Activated T-cell treated with anti-CD3 and anti-CD28 coated beads, Interleukin-2, amount 50 U/mL, for 24 hours (primary cell): ENCODE results near the gene SPPL2B.
A peak's percentile ranks its signal among the peaks of the same experiment; 100 is the strongest.

Experiments used
- DNase-seq: peaks from one replicate; pipeline ENCODE4 v3.0.0-alpha.2; 2020
- H3K27ac Mint-ChIP-seq: 2 replicates; pipeline ENCODE4 v1.8.0; 2020; ENCODE audit warnings: mild to moderate bottlenecking, mixed read lengths
- H3K27me3 Mint-ChIP-seq: 2 replicates; pipeline ENCODE4 v1.8.0; 2020; ENCODE audit warnings: mixed read lengths
- H3K36me3 Mint-ChIP-seq: 2 replicates; pipeline ENCODE4 v1.8.0; 2020; ENCODE audit warnings: low read depth, mixed read lengths
- H3K4me1 Mint-ChIP-seq: 2 replicates; pipeline ENCODE4 v1.8.0; 2020; ENCODE audit warnings: low read depth, mixed read lengths
- H3K4me3 Mint-ChIP-seq: 2 replicates; pipeline ENCODE4 v1.8.0; 2020; ENCODE audit warnings: mild to moderate bottlenecking, moderate library complexity, mixed read lengths
- H3K9me3 Mint-ChIP-seq: 2 replicates; pipeline ENCODE4 v1.8.0; 2020; ENCODE audit warnings: mixed read lengths

The SPPL2B gene

DNA sequence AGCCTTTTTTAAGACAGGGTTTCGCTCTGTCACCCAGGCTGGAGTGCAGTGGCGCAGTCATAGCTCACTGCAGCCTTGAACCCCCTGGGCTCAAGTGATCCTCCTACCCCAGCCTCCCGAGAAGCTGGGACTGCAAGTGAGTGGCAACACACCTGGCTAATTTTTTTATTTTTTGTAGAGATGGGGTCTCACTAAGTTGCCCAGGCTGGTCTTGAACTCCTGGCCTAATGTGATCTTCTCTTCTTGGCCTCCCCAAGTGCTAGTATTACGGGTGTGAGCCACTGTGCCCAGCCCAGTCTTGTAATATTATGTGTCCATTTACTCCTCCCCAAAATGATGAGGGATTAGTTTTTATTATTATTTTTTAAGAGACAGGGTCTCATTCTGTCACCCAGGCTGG is 17.4 kb upstream of the SPPL2B start:
- H3K9me3 Mint-ChIP-seq, result peaks cover 12% of the 10 kb centered on the region
- H3K4me3 Mint-ChIP-seq, result no peak overlapping the region
- no peak overlapping the region for H3K27ac Mint-ChIP-seq
- peaks cover 3% of the 10 kb centered on the region for H3K4me1 Mint-ChIP-seq
- peaks cover 76% of the 10 kb centered on the region for H3K27me3 Mint-ChIP-seq
- DNase-seq, result no peak
- H3K36me3 Mint-ChIP-seq, result no peaks in the 10 kb centered on the region

DNA sequence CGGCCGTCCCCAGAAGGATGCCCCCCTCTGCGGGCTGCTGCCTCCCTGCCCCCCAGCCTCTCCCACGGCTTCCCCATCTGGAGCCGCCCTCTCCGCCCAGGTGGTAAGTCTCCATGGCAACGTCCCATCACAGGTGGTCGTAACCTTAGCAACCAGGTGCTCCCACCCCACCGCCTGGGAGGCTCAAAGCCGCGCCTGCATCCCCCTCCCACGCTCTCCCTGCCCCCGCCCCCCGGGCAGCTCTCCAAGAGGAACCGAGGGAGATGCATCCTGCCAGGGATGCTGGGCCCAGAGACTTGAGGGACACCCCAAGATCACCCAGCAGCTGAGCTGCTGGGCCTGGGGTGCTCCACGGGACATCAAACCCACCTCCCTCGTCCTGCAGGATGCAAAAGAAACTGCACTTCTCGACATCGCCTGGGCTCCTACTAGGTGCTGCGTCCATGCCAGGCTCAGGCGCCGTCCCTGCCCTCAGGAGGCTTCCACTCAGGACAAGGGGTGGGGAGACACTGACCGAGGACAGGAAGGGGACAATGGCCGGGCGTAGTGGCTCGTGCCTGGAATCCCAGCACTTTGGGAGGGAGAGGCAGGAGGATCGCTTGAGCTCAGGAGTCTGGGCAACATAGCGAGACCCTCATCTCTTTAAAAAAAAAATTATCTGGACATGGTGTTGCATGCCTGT is 15.5 kb upstream of the SPPL2B start:
- Mint-ChIP-seq H3K9me3 (peaks cover 12% of the 10 kb centered on the region), H3K4me1 (peaks cover 3% of the 10 kb centered on the region), H3K27ac (no peak overlapping the region), H3K27me3 (peaks cover 65% of the 10 kb centered on the region), H3K36me3 (no peaks in the 10 kb centered on the region), H3K4me3 (no peak overlapping the region)
- no peak for DNase-seq

DNA sequence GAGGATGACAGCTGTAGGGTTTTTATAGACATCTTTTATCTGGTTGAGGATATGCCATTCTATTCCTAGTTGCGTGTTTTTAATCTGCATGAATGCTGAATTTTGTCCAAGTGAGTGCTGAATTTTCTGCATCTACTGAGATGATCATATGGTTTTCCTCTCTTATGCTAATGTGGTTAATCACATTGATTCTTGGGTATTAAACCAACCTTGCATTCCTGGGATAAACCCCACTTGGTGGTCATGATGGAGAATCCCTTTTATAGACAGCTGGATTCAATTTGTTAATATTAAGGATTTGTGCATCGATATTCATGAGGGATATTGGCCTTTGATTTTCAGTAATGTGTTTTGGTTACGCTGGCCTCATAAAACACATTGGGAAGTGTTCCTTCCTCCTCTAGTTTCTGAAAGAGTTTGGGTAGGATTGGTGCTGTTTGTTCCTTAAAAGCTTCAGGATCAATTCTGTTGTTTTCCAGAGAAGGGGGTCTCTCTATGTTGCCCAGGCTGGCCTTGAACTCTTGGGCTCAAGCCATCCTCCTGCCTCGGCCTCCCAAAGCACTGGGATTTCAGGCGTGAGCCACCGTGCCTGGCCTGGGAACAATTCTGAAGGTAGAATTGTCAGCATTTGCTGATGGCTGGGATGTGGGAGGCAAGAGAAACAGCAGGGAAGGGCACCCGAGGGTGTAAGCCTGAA is 13.2 kb upstream of the SPPL2B start:
- Mint-ChIP-seq H3K4me1 (no peaks in the 10 kb centered on the region), H3K4me3 (no peak overlapping the region), H3K27ac (no peak overlapping the region), H3K27me3 (peaks cover 44% of the 10 kb centered on the region), H3K9me3 (peaks cover 12% of the 10 kb centered on the region), H3K36me3 (no peaks in the 10 kb centered on the region)
- no peak for DNase-seq

DNA sequence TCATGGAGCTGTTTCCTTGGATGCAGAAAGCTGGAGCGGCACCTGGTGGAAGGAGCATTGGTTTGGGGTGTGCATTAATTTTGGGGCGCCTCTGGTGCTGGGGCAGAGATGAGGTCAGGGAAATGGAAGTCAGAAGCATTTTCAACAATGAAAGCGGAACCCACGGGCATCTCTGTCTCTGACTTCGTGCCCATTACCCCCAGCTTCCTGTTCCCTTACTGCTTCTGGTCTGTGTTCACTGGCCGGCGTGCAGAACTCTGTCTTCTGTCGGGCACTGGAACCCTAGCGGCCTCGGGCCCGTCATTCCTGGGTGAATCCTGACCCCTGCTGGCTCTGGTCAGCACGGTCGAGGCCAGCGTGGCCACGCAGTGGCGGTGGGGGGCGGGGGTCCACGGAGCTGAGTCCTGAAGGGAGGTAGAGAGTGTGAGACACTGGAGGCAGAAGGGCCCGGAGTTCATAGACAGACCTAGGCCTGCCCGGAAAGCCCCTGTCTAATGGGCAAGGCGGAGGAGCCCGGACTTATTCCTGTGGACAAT is 12.6 kb upstream of the SPPL2B start:
- DNase-seq, result peak; percentile 51
- Mint-ChIP-seq H3K27me3 (peaks cover 39% of the 10 kb centered on the region), H3K9me3 (peaks cover 12% of the 10 kb centered on the region), H3K4me3 (no peak overlapping the region), H3K4me1 (no peaks in the 10 kb centered on the region), H3K36me3 (no peaks in the 10 kb centered on the region), H3K27ac (no peak overlapping the region)

DNA sequence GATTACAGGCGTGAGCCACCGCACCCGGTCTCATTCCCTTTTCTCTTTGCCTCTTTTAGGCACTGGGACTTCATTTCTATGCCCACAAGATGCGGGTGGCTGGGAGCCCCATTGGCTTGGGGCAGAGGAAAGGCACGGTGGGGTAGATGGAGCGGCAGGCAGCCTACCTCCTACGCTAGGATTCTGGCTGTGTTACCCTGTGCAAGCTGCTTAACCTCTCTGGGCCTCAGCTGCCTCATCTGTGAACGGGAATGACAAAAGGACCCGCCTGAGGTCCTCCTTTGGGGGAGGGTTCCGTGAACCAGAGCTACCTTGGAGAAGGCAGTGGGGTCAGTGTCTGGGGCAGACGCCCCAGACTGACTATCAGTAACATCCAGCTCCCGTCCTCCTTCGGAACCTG is 11.2 kb upstream of the SPPL2B start:
- no peak overlapping the region for H3K27ac Mint-ChIP-seq
- H3K4me3 Mint-ChIP-seq, result no peak overlapping the region
- no peaks in the 10 kb centered on the region for H3K4me1 Mint-ChIP-seq

DNA sequence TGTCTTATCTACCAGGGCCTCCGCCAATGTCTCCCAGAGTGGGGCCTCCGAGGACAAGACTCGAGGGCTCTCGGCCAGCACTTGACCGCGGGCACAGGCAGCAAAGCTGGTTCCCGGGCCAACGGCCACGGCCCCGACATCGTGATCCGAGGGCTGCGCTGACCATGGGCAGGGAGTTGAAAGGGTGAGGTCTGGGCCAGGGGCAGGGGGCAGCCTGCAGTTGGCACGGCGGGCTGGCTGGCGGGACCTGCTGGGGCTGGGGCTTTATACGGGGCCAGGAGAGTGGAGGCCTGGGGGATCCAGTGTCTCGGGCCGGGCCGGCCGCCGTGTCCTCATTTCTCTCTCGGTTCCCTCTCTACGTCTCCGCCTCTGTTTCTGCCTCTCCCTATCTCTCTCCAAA is 10.7 kb upstream of the SPPL2B start:
- H3K4me3 Mint-ChIP-seq, result no peak overlapping the region

More for the DNA sequence above, 11.2 kb upstream of the SPPL2B start:
- H3K36me3 Mint-ChIP-seq, result peaks cover 7% of the 10 kb centered on the region
- DNase-seq, result no peak
- peaks cover 12% of the 10 kb centered on the region for H3K9me3 Mint-ChIP-seq
- H3K27me3 Mint-ChIP-seq, result peaks cover 35% of the 10 kb centered on the region

DNA sequence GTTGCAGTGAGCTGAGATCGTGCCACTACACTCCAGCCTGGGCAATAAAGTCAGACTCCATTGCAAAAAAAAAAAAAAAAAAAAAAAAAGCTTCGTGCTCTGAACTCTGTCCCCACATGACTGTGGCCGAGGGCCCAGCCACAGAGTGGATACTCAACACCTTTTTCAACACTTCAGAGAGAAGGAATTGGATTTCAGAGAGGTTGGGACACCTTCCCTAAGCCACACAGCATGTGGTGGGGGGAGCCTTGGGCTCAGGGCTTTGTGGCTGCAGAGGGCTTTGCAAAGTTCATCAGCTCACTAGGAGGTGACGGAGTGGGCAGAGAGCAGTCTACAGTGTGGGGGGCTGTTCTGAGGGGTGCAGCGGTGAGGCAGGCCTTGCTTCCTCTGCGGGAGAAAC is 9.6 kb upstream of the SPPL2B start:
- no peak overlapping the region for H3K4me3 Mint-ChIP-seq
- no peak overlapping the region for H3K27ac Mint-ChIP-seq
- no peak for DNase-seq

More for the DNA sequence above, 10.7 kb upstream of the SPPL2B start:
- Mint-ChIP-seq H3K9me3 (peaks cover 12% of the 10 kb centered on the region), H3K27ac (no peak overlapping the region), H3K36me3 (peaks cover 11% of the 10 kb centered on the region), H3K4me1 (no peaks in the 10 kb centered on the region), H3K27me3 (peaks cover 33% of the 10 kb centered on the region)
- no peak for DNase-seq

DNA sequence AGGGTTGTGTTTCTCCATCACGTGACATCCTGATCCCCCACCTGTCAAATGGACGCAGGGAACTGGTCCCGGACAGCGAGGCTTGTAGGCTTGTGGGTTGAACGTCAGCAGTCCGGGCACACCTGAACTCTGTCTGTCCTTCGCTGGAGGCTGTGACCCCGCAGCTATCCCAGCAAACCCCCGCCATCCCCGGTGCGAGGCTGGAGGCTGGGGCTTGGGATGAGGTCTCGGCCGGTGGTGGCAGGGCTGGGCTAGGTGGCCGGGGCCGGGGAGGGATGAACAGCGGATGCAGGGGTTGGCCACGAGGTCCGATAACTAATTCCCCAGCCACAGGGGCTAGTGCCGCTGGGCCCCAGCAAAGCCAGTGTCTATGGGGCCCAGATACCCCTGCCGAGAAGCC is 8.9 kb upstream of the SPPL2B start:
- Mint-ChIP-seq H3K4me1 (peaks cover under 1% of the 10 kb centered on the region), H3K9me3 (peaks cover 11% of the 10 kb centered on the region), H3K4me3 (no peak overlapping the region)

More for the DNA sequence above, 9.6 kb upstream of the SPPL2B start:
- no peaks in the 10 kb centered on the region for H3K4me1 Mint-ChIP-seq
- peaks cover 12% of the 10 kb centered on the region for H3K9me3 Mint-ChIP-seq
- H3K27me3 Mint-ChIP-seq, result peaks cover 21% of the 10 kb centered on the region
- peaks cover 18% of the 10 kb centered on the region for H3K36me3 Mint-ChIP-seq

DNA sequence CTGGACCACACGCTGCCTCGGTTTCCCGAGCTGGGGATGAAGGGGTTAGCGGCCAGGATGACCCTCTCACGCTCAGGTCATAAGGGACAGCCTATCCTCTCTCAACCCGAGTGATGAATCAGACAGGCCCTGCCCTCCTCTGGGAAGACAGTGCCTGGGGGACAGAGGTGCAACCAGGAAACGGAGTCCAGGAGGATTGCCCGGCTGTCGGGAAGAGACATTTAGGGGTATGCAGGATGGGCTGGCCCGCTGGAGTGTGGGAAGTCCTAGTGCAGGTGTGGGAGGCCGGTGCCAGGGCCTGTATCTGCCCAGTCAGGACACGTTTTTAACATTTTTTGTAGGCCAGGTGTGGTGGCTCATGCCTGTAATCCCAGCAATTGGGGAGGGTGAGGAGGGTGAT is 8.4 kb upstream of the SPPL2B start:
- Mint-ChIP-seq H3K4me1 (peaks cover 1% of the 10 kb centered on the region), H3K27ac (no peak overlapping the region), H3K36me3 (peaks cover 29% of the 10 kb centered on the region)

More for the DNA sequence above, 8.9 kb upstream of the SPPL2B start:
- Mint-ChIP-seq H3K27ac (no peak overlapping the region), H3K36me3 (peaks cover 24% of the 10 kb centered on the region), H3K27me3 (peaks cover 15% of the 10 kb centered on the region)
- DNase-seq, result no peak

DNA sequence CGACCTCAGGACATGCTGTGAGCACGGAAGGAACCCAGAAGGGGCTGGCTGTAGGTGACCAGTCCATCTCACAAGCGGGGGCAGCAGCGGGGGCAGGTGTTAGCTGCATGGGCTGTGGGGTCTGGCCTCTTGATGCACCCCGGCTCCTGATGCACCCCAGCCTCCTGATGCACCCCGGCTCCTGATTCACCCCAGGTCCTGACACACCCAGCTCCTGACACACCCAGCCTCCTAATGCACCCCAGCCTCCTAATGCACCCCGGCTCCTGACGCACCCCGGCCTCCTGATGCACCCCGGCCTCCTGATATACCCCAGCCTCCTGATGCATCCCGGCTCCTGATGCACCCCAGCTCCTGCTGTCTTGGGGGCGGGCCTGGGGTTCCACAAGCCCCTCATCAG is 7.5 kb upstream of the SPPL2B start:
- H3K4me1 Mint-ChIP-seq, result peaks cover 10% of the 10 kb centered on the region
- H3K9me3 Mint-ChIP-seq, result no peaks in the 10 kb centered on the region
- H3K4me3 Mint-ChIP-seq, result no peak overlapping the region
- peaks cover 38% of the 10 kb centered on the region for H3K36me3 Mint-ChIP-seq
- H3K27ac Mint-ChIP-seq, result no peak overlapping the region
- no peak for DNase-seq
- H3K27me3 Mint-ChIP-seq, result peaks cover under 1% of the 10 kb centered on the region

More for the DNA sequence above, 8.4 kb upstream of the SPPL2B start:
- no peak for DNase-seq
- Mint-ChIP-seq H3K9me3 (peaks cover 7% of the 10 kb centered on the region), H3K4me3 (no peak overlapping the region), H3K27me3 (peaks cover 10% of the 10 kb centered on the region)

DNA sequence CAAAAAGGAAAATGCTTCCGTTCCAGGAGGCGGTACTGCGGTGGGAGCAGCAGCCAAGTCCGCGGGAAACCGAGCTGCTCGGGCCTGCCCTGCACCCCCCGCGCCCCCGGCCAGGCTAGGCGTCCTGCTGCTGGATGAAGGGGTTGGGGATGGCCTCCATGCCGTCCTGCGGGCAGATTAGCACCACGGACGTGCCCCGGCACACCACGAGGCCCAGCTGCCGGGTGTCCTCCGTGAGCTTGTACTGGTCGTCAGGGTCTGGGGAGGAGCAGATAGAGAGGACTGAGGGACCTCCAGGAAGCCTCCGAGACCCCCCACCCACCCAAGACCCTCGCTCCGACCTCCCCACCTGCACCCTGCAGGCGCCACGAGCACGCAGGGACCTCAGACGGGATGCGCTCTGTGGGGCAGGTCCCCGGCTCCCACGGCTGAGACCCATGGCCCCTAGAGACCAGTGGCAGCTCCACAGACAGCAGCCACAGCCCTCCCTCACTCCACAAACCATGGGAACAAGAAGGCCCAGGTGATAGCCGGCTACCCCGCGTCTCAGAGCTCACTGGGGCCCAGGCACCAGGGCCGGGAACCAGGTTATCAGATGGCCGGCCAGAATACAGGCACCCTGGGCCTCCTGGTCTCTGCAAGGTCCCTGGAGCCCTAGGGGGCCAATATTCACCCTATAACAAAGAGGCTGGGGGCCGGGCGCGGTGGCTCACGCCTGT is 6.8 kb upstream of the SPPL2B start:
- Mint-ChIP-seq H3K4me1 (peaks cover 18% of the 10 kb centered on the region), H3K4me3 (no peak overlapping the region), H3K36me3 (peaks cover 46% of the 10 kb centered on the region), H3K9me3 (no peaks in the 10 kb centered on the region), H3K27me3 (no peaks in the 10 kb centered on the region), H3K27ac (no peak overlapping the region)
- no peak for DNase-seq

DNA sequence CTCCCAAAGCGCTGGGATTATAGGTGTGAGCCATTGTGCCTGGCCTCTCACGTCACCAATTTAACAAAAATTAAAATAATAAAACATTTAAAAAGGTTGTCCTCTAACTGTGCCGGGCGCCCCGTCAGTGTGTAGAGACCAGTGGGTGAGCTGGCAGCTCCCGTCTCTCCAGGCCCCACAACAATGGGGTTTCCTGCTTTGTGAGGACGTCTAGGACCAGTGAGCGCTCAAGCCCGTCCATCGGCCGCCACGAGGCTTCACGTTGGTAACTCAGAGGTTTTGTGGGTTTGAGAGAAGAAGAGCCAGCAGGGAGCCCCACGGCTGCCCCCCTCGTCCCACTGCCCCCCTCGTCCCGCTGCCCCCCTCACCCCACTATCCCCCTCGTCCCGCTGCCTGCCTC is 4.8 kb upstream of the SPPL2B start:
- no peaks in the 10 kb centered on the region for H3K27me3 Mint-ChIP-seq
- no peak for DNase-seq
- no peak overlapping the region for H3K27ac Mint-ChIP-seq
- peaks cover 29% of the 10 kb centered on the region for H3K4me1 Mint-ChIP-seq
- peaks cover 62% of the 10 kb centered on the region for H3K36me3 Mint-ChIP-seq
- no peak overlapping the region for H3K4me3 Mint-ChIP-seq
- H3K9me3 Mint-ChIP-seq, result no peaks in the 10 kb centered on the region

DNA sequence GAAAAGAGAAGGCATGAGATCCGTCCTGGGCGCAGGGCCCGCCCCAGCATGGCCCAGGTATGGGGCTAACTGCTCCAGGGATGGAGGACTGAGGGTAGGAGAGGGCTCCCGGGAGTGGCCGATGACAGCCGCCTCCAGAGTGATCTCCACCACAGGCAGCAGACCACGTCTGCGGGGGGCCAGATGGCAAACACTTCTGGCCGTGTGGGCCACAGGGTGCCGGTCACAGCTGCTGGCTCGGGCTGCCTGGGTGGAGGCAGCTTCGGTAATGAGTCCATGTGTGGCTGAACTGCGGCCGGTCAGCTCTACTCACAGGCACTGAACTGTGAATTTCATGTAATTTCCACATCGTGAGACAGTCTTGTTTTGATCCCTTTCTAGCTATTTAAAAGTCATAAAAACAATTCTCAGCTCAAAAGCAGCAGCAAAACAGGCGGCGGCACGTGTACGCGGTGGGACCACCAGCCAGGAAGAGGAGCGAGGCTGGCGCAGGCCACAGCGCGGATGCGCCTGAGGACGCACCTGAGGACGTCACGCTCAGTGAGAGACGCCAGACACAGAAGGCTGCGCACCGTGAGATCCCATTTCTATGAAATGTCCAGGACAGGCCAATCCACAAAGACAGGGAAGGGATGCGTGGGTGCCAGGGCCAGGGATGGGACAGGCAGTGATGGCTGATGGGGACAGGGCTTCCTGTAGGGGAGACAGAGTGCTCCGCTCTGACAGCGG is 4.1 kb upstream of the SPPL2B start:
- H3K4me1 Mint-ChIP-seq, result peaks cover 32% of the 10 kb centered on the region
- H3K27ac Mint-ChIP-seq, result peak overlapping the region; percentile 14

More for the DNA sequence above, 4.1 kb upstream of the SPPL2B start:
- no peaks in the 10 kb centered on the region for H3K27me3 Mint-ChIP-seq
- no peak overlapping the region for H3K4me3 Mint-ChIP-seq
- peaks cover 68% of the 10 kb centered on the region for H3K36me3 Mint-ChIP-seq
- no peaks in the 10 kb centered on the region for H3K9me3 Mint-ChIP-seq
- no peak for DNase-seq
